Ectodermal cell (in vitro differentiated cells): ENCODE data around the gene DLX1.
A peak's percentile ranks its signal among the peaks of the same experiment; 100 is the strongest.

Source experiments
- H3K27ac ChIP-seq: 2 replicates; pipeline ENCODE4 v1.7.0; 2013; ENCODE audit warnings: mild to moderate bottlenecking, low read depth, low read length; ENCODE audit not compliant: insufficient read depth, poor library complexity, severe bottlenecking
- H3K27me3 ChIP-seq: 2 replicates; pipeline ENCODE4 v1.7.0; 2013; ENCODE audit warnings: mild to moderate bottlenecking, low read length; ENCODE audit not compliant: insufficient read depth, control insufficient read depth, poor library complexity, severe bottlenecking
- H3K36me3 ChIP-seq: one replicate; pipeline ENCODE4 v1.7.0; 2013; ENCODE audit warnings: low read length; ENCODE audit not compliant: control insufficient read depth, insufficient read depth
- H3K4me1 ChIP-seq: one replicate; pipeline ENCODE4 v1.7.0; 2013; ENCODE audit warnings: low read length; ENCODE audit not compliant: control insufficient read depth, insufficient read depth
- H3K4me3 ChIP-seq: 2 replicates; pipeline ENCODE4 v1.7.0; 2013; ENCODE audit warnings: low read depth, low read length, control low read depth; ENCODE audit not compliant: insufficient read depth
- H3K9me3 ChIP-seq: 2 replicates; pipeline ENCODE4 v1.7.0; 2013; ENCODE audit warnings: mild to moderate bottlenecking, low read length, moderate library complexity; ENCODE audit not compliant: control insufficient read depth
- WGBS, 2 experiments: methylation state at CpG; one replicate each; pipeline ENCODE4 v1.1.7; 2013; ENCODE audit warnings: missing lambda C conversion rate in 2 of 2; 5-methylcytosine and 5-hydroxymethylcytosine counted together

DLX1 gene

DNA sequence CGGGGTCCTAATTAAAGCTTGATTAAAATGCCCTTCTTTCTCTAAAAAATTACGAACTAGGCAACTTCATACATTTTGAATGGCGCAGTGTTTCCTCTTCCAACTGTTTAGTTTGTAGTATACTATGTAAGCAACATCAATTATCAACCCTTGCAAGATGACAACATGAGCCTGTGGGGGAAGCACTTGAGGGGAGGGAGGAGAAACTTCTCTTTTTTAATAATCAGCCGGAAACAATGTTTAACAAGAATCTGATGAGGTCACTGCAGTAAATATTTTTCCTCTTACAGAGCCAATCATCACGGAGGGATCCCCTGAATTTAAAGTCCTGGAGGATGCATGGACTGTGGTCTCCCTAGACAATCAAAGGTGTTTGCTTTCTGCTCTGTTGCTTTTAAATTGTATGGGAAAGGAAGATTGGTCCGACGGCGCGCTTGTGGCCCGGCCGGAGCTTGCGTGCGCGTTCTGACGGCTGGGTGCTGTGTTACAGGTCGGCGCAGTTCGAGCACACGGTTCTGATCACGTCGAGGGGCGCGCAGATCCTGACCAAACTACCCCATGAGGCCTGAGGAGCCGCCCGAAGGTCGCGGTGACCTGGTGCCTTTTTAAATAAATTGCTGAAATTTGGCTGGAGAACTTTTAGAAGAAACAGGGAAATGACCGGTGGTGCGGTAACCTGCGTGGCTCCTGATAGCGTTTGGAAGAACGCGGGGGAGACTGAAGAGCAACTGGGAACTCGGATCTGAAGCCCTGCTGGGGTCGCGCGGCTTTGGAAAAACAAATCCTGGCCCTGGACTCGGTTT lies 5.3 kb upstream of the DLX1 start:
- 10% methylated on average over 37 of the region's 38 CpGs for WGBS, 2 experiments

DNA sequence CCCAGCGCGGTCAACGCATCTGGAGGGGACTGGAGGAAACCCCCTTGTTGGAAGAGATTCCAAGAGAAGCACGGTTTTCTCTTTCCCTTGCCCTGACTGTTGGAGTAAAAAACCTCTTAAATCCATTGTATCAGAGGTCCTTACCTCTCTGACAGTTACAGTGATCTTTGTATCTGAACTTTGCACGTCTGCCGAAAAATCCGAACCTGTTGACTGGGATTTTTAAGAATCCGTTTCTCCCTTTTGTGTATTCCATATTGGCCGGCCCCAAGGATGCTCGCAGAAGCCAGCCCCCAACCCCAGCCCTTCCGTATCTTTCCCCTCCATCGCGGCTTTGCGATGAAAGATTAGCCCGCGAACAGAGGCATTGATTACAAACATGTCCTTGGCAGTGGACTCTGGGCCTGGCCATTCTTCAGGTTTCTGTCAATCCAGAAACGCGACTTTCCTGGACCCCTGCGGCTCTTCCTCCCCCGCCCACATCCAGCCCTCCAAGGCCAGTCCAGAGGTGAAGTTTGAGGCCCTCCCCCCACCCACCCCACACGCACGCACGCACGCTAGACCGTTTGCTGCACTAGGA lies 4.6 kb upstream of the DLX1 start:
- Histone ChIP-seq H3K36me3 (no peaks in the 10 kb centered on the region), H3K4me3 (no peak overlapping the region), H3K4me1 (peaks cover 15% of the 10 kb centered on the region), H3K9me3 (no peaks in the 10 kb centered on the region), H3K27ac (no peak overlapping the region), H3K27me3 (peaks cover 100% of the 10 kb centered on the region)
- WGBS, 2 experiments: 2 to 3% methylated on average over 25 of the region's 25 CpGs

More for the DNA sequence above, 5.3 kb upstream of the DLX1 start:
- Histone ChIP-seq H3K27ac (no peak overlapping the region), H3K4me1 (peaks cover 12% of the 10 kb centered on the region), H3K27me3 (peaks cover 99% of the 10 kb centered on the region), H3K9me3 (no peaks in the 10 kb centered on the region), H3K4me3 (no peak overlapping the region), H3K36me3 (no peaks in the 10 kb centered on the region)

DNA sequence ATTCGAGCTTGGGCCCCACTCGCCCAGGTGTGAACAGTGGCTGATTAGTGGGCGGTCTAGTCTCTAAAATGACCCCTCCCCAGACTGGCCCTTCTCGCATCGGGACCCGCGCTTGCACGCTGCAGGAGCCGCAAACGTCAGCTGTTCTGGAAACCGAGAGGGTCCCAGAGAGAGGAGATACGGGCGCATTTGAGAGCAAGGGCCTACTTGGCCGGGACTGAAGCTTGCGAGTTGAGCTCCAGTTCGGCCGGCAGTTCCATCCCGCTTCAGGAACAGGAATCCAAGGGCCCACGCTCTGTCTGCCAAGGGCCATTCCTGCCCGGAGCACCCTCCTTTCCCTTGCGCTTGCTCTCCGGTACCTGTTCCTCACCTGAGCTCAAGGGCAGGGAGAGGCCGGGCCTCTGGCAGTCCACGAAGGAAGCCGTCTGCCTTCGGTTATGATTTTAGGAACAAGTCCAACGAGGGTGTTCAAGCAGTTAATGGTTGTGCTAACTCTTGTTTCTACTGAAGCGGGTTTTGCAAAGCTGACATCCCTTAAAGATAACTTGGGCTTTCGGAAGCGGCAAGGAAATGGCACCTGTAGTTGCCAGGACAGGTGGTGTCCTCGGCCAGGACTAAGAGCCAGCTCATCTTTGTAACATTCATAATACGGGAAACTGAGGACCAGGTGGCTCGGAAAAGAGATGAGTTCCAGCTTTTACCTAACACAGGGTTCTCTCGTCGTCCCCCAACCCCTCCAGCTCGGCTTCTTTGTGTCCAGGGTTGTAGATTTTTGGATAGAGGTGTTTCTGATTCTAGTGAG lies 3.9 kb upstream of the DLX1 start:
- H3K27ac ChIP-seq: no peak overlapping the region
- H3K4me1 ChIP-seq: peaks cover 22% of the 10 kb centered on the region
- peaks cover 100% of the 10 kb centered on the region for H3K27me3 ChIP-seq
- H3K36me3 ChIP-seq: no peaks in the 10 kb centered on the region
- 5% methylated on average over 36 of the region's 36 CpGs for WGBS, 2 experiments
- no peaks in the 10 kb centered on the region for H3K9me3 ChIP-seq
- no peak overlapping the region for H3K4me3 ChIP-seq

DNA sequence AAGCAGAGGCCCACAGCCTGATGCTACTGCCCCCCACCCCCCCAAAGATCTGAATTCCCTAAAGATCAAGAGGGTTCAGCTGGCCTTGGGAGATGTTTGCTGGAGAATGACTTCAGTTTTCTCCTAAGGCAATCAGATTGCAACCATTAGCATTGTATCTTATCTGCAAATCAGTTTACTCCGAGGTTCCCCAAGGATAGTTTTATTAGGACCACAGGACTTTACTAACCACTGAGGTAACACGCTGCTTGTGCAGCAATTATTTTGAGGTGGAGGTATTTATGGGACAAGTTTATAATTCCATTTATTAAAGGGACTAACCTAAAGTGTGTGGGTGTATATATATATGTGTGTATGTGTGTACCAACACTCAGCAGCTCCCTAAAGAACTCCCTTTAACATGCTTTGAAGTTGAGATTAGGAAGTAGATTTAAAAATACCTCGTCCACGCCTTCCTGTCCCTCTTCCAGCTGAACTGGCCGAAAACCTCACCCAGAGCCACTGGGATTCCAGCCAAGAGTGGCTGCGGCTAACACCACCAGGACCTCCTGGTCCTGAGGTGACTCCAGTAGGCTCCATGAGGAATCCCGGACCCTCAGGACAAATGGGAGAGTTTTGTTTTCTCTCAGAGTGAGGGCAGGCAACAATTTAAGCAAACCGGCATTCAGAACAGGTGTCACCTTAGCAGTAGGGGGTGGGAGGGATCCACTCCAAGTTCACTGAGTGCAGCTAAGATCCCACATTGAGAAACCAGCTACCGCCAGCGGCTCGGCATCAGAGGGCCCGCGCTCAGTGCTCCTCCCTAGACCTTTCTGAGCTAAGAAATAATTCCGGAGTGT lies 3.0 kb upstream of the DLX1 start:
- H3K4me3 ChIP-seq: no peak overlapping the region
- H3K27ac ChIP-seq: no peak overlapping the region
- WGBS, 2 experiments: 5 to 10% methylated on average over 13 to 14 of the region's 14 CpGs
- H3K36me3 ChIP-seq: no peaks in the 10 kb centered on the region
- H3K9me3 ChIP-seq: no peaks in the 10 kb centered on the region
- peaks cover 30% of the 10 kb centered on the region for H3K4me1 ChIP-seq
- peaks cover 100% of the 10 kb centered on the region for H3K27me3 ChIP-seq

DNA sequence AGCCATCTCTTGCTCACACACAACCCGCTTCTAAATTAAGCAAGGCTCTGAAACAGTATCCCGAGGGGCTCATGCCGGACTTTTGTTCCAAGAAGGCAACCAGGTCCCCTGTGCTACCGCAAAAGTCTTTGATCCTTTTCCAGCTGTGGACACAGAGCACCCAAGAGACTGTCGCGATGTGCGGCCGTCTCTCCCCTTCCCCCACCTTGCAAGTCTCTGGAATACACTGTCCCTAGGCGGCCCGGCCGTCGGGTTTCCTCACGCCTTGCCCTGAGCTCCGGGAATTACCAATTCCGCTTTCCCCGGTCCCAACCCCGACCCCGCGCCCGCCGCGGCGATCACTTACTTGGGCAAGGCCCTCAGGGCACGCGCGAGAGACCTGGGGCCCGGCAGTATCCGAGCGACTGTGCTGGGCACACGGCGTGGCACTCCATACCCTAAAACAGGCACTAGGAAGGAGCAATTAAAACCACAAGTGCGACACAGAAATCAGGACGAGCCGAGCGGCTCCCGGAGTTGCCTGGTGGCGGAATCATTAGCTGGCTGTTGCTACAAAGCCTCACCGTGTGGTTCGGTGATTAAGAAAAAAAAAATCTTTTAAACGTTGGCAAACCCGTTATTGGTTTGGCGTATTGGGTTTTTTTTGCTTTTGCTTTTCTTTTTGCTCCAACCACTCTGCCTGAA lies 2.2 kb upstream of the DLX1 start:
- no peaks in the 10 kb centered on the region for H3K9me3 ChIP-seq
- H3K4me1 ChIP-seq: peaks cover 38% of the 10 kb centered on the region
- H3K36me3 ChIP-seq: no peaks in the 10 kb centered on the region
- no peak overlapping the region for H3K27ac ChIP-seq
- 2 to 4% methylated on average over 42 of the region's 42 CpGs for WGBS, 2 experiments
- no peak overlapping the region for H3K4me3 ChIP-seq
- H3K27me3 ChIP-seq: peaks cover 100% of the 10 kb centered on the region

DNA sequence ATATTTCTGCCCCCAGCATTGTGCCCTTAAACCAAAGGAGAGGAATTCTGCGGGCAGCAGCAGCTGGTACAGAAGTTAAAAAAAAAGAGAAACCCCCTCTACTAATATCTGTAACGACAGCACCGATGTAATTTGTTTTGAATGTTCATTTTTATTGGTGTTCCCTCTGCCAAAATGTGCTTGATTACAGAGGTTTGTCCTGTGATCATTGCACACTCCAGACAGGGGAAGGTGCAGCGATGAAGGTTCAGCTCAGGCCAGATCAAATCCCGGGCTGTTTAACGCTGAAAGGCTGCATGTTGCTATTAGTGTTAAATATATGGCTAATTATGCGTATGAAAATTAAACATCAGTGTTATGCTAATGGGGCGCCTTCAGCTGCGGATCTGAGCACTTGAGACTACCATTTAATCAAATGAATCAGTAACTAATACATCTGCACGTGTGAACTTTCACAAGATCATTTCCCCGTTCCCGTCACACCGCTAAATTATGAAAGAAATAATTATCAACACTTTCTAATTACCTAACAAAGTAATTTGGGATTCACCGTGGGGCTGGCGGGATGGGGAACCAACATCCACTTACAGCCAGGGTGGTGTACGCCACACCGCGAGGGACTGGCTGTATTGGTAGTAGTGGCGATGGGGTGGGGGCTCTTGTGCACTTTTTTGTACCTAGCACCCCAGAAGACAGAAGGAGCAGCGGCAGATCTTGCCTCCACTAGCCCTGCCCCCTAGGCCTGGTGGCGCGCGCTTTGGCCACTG lies 1.5 kb upstream of the DLX1 start:
- Histone ChIP-seq H3K9me3 (no peaks in the 10 kb centered on the region), H3K36me3 (no peaks in the 10 kb centered on the region), H3K4me1 (peaks cover 42% of the 10 kb centered on the region), H3K27ac (no peak overlapping the region), H3K27me3 (peaks cover 100% of the 10 kb centered on the region), H3K4me3 (no peak overlapping the region)
- WGBS, 2 experiments: 3 to 4% methylated on average over 23 of the region's 23 CpGs

DNA sequence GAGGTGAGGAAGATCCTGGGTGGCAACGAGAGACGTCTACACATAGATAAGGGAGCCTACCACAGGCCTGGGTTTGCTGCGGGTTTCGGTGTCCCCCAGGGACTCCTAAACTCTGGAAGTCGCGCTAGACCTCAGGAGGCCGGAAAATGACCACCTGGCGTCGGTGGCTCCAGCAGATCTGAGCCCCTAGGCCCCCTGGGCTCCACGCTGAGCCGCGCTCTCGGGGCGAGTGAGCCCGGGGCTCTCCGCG lies 987 bp upstream of the DLX1 start:
- Histone ChIP-seq H3K4me3 (peak overlapping the region; percentile 31), H3K4me1 (peaks cover 42% of the 10 kb centered on the region), H3K36me3 (no peaks in the 10 kb centered on the region), H3K27ac (no peak overlapping the region), H3K27me3 (peaks cover 100% of the 10 kb centered on the region), H3K9me3 (no peaks in the 10 kb centered on the region)
- 1% methylated on average over 17 of the region's 17 CpGs for WGBS, 2 experiments

DNA sequence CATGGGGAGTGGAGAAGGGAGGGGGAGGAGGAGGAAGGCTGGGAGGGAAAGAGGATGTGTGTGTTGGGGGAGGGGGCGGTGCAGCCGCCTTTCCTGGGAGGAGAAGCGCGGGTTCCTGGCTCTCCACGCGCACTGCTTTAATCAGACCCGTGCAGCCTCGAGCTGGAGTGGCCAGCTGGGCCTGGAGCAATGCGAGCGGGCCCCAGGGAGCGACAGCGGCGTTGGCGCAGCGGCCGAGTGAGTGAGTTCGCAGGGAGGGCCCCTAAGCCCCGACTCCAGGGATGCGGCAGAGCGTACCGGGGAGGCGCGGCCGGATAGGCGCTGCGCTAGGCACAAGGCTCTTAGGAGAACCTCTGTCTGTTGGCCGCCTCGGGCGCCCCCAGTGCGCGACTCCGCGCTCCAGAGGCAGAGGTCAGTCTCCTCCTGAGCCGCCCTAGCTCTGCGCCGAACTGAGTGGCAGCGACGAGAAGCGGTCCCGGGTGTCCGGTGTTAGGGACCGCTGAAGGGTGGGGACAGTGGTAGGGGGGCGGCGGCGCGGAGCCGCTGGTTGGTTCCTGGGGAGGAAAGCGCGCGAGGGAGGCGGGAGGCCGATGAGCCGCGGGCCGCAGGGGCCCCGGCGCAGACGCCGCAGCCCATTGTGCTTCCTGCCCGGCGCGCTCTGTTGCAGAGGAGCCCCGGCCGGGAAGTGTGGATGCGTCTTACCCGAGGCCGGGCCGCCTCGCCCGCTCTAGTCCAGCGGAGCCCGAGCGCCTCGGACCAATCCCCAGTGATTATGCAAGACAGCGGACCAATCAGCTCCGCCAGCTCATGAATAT lies 455 bp upstream of the DLX1 start:
- Histone ChIP-seq H3K36me3 (no peaks in the 10 kb centered on the region), H3K9me3 (no peaks in the 10 kb centered on the region), H3K4me3 (peak overlapping the region; percentile 31), H3K27ac (no peak overlapping the region), H3K27me3 (peaks cover 100% of the 10 kb centered on the region), H3K4me1 (peaks cover 42% of the 10 kb centered on the region)
- WGBS, 2 experiments: 0% methylated on average over 76 of the region's 76 CpGs
